ENCODE data around the gene MST1. TPM values are rescaled to one million over a fixed set of nuclear protein-coding genes. Genes with fewer than 3 reads are reported as not detected.
A peak's percentile ranks its signal among the peaks of the same experiment; 100 is the strongest.

Gene MST1
- total RNA-seq, 1 experiment from 2014 or later: 13.8 TPM

DNA sequence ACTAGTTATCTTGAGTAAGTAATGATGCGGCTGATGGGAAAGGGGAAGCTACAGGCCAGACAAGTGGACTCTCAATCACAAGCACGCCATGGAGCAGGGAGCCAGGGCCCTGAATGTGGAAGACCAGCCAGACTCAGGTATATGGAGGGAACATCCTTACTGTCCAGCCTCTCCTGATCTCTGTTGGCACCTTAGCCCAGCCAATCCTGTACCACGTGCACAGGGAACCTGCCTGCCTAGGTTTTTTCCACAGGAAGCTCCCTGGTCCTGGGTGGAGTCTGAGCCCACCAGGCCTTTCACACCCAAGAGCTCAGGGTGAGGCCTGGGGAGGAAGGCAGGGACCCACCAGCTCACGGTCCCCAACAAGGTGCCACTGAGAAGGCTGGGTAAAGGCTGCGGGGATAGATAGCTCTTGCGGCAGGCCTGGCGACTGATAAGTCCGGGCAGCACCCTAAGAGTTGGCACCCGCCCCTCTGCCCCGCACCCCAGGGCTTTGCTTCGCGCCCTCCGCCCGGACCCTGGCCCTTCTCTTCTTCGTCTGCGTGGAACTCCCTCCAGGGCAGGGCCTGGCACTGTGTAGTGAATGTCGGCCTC, 16.1 kb downstream of the MST1 start (continued):
- no peak for TF ChIP-seq TP53 (CRISPR knock-in tag; IDR thresholded peaks at IDR 0.05)
- TF ChIP-seq E2F4 (CRISPR knock-in tag; IDR thresholded peaks at IDR 0.05; ENCODE audit: borderline replicate concordance, low read depth): no peak
- no peak for TF ChIP-seq RELA (CRISPR knock-in tag; IDR thresholded peaks at IDR 0.05; ENCODE audit: borderline replicate concordance)
- no peak for TF ChIP-seq RORB (CRISPR knock-in tag; IDR thresholded peaks at IDR 0.05)
- TF ChIP-seq FOXJ3 (CRISPR knock-in tag; IDR thresholded peaks at IDR 0.05; ENCODE audit: borderline replicate concordance): no peak
- 0 out of 2 replicates have a peak, but pooled peaks have one; percentile 28 for TF ChIP-seq FOXP1 (CRISPR knock-in tag; IDR thresholded peaks at IDR 0.05; ENCODE audit: borderline replicate concordance)
- TF ChIP-seq TCF7 (CRISPR knock-in tag; IDR thresholded peaks at IDR 0.05; ENCODE audit: low read depth): no peak
- no peak for TF ChIP-seq ZNF423 (CRISPR knock-in tag; IDR thresholded peaks at IDR 0.05)
- TF ChIP-seq ZNF263 (CRISPR knock-in tag; IDR thresholded peaks at IDR 0.05; ENCODE audit: low read depth): no peak
- no peak for TF ChIP-seq CTCF (IDR thresholded peaks at IDR 0.05)
- TF ChIP-seq CREB1 (CRISPR knock-in tag; IDR thresholded peaks at IDR 0.05): no peak
- no peak for TF ChIP-seq PRDM15 (CRISPR knock-in tag; IDR thresholded peaks at IDR 0.05)
- TF ChIP-seq ATF1 (CRISPR knock-in tag; IDR thresholded peaks at IDR 0.05): no peak
- no peak for TF ChIP-seq ZNF532 (CRISPR knock-in tag; IDR thresholded peaks at IDR 0.05; ENCODE audit: borderline replicate concordance)
- TF ChIP-seq SMAD3 (CRISPR knock-in tag; IDR thresholded peaks at IDR 0.05; ENCODE audit: borderline replicate concordance): no peak
- 0 out of 2 replicates have a peak, but pooled peaks have one; percentile 60 for TF ChIP-seq PREB (CRISPR knock-in tag; IDR thresholded peaks at IDR 0.05; ENCODE audit: borderline replicate concordance)
- TF ChIP-seq USF2 (CRISPR knock-in tag; IDR thresholded peaks at IDR 0.05): 0 out of 2 replicates have a peak, but pooled peaks have one; percentile 3
- no peak for TF ChIP-seq AR (CRISPR knock-in tag; IDR thresholded peaks at IDR 0.05)
- TF ChIP-seq TEAD4 (CRISPR knock-in tag; IDR thresholded peaks at IDR 0.05): 0 out of 2 replicates have a peak, but pooled peaks have one; percentile 16
- TF ChIP-seq, protein P1, sequence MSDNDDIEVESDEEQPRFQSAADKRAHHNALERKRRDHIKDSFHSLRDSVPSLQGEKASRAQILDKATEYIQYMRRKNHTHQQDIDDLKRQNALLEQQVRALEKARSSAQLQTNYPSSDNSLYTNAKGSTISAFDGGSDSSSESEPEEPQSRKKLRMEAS (CRISPR knock-in tag; IDR thresholded peaks at IDR 0.05): no peak; the same call in 1 of the 2 replicates
- TF ChIP-seq GABPB1 (CRISPR knock-in tag; IDR thresholded peaks at IDR 0.05): no peak
- TF ChIP-seq TEAD1 (CRISPR knock-in tag; IDR thresholded peaks at IDR 0.05): no peak
- TF ChIP-seq MXD4 (CRISPR knock-in tag; IDR thresholded peaks at IDR 0.05; ENCODE audit: borderline replicate concordance): no peak

Measured in WTC11 (cell line).